K562 (cell line): ENCODE data around the gene TTC28. TPM values are rescaled to one million over a fixed set of nuclear protein-coding genes. Genes with fewer than 3 reads are reported as not detected.

Experiments used
- ATAC-seq: fragments of 200-7000 bp; cut with Tn5 transposase; 3 replicates; pipeline ENCODE4 v1.9.1; 2020; ENCODE audit warnings: moderate library complexity
- BruUV-seq: library from RNA; stranded (reverse); fragments of 400-500 nt; replicated peaks from 2 replicates; lab custom pipeline; 2021; lab: Mats Ljungman, UMichigan
- CTCF ChIA-PET: fragments of 300-600 bp; formaldehyde crosslinking; extraction: SDS; loops from one replicate; lab custom pipeline; 2021; ENCODE audit warnings: low intra/inter-chr PET ratio; lab: Yijun Ruan, JAX
- POLR2A ChIA-PET: fragments of 300-600, 350-650 bp; sonication (Branson Sonifier 250); formaldehyde crosslinking; extraction: SDS; loops from one replicate; lab custom pipeline; 2021; ENCODE audit warnings: antibody characterized with exemption, inconsistent platforms; lab: Yijun Ruan, JAX
- DNase-seq, 4 experiments: peaks; one replicate each; pipeline versions ENCODE4 v3.0.0 to v3.0.0-alpha.2; 2011 to 2018; ENCODE audit warnings: low spot score in 3 of 4, mixed read lengths in 3 of 4; ENCODE audit errors: extremely low read depth in 1 of 4
- FAIRE-seq: peaks from 2 replicates; lab custom pipeline; 2011; peaks lifted over from hg19 to GRCh38; lab: Jason Lieb, UNC
- H2AFZ ChIP-seq: 2 replicates; pipeline ENCODE4 v1.6.0; 2011; ENCODE audit warnings: low read depth, low read length, control low read depth, inconsistent platforms
- H3K27ac ChIP-seq: fragments of 200-600 bp; 3 replicates; pipeline ENCODE4 v1.8.0; 2011; ENCODE audit warnings: low read depth, mild to moderate bottlenecking, control low read depth, inconsistent platforms, low read length, moderate library complexity, mixed read lengths; ENCODE audit errors: extremely low read depth
- H3K27me3 ChIP-seq, 2 experiments: fragments of 300-600 bp in 1 of 2; 2 replicates in 1 of 2; 3 replicates in 1 of 2; pipeline versions ENCODE4 v1.6.0 to v1.8.0; 2011; ENCODE audit warnings: inconsistent platforms in 2 of 2, low read length in 2 of 2, mild to moderate bottlenecking in 1 of 2, mixed read lengths in 1 of 2, moderate library complexity in 1 of 2; ENCODE audit not compliant: control insufficient read depth in 2 of 2, insufficient read depth in 2 of 2
- H3K36me3 ChIP-seq: fragments of 300-600 bp; 3 replicates; pipeline ENCODE4 v1.8.0; 2011; ENCODE audit warnings: mild to moderate bottlenecking, low read length, inconsistent platforms; ENCODE audit not compliant: control insufficient read depth, insufficient read depth
- H3K4me1 ChIP-seq, 2 experiments: fragments of 200-600 bp in 1 of 2; replicated peaks in 1 of 2; 2 replicates in 1 of 2; 3 replicates in 1 of 2; pipeline versions ENCODE4 v1.5.1 to v1.8.0; 2011; ENCODE audit warnings: inconsistent platforms in 2 of 2, low read length in 2 of 2, mild to moderate bottlenecking in 1 of 2, mixed read lengths in 1 of 2, moderate library complexity in 1 of 2; ENCODE audit not compliant: control insufficient read depth in 2 of 2, insufficient read depth in 2 of 2
- H3K4me2 ChIP-seq: 2 replicates; pipeline ENCODE4 v1.6.1; 2011; ENCODE audit warnings: low read length, control low read depth, inconsistent platforms, mixed read lengths; ENCODE audit not compliant: insufficient read depth
- H3K4me3 ChIP-seq: fragments of 200-600 bp; sonication (generic), shearing (Covaris generic); 2 replicates; pipeline ENCODE4 v1.5.1; 2016; ENCODE audit warnings: control low read depth, inconsistent platforms
- H3K79me2 ChIP-seq: fragments of 200-600 bp; 3 replicates; pipeline ENCODE4 v1.8.0; 2011; ENCODE audit warnings: low read length, inconsistent platforms; ENCODE audit not compliant: control insufficient read depth, insufficient read depth
- H3K9ac ChIP-seq, 2 experiments: 2 replicates each; pipeline versions ENCODE4 v1.6.0 to v1.6.1; 2011; ENCODE audit warnings: low read depth in 2 of 2, low read length in 2 of 2, control low read depth in 1 of 2, inconsistent platforms in 1 of 2, mild to moderate bottlenecking in 1 of 2, mixed read lengths in 1 of 2; ENCODE audit not compliant: insufficient read depth in 1 of 2
- H3K9me1 ChIP-seq: one replicate; pipeline ENCODE4 v1.6.0; 2011; ENCODE audit warnings: inconsistent platforms, mild to moderate bottlenecking, low read length, moderate library complexity; ENCODE audit not compliant: control insufficient read depth, insufficient read depth
- H3K9me3 ChIP-seq: replicated peaks from 2 replicates; pipeline ENCODE4 v1.5.1; 2011; ENCODE audit warnings: low read depth, low read length, inconsistent platforms; ENCODE audit not compliant: control insufficient read depth, insufficient read depth
- H4K20me1 ChIP-seq: replicated peaks from 2 replicates; pipeline ENCODE4 v1.6.1; 2011; ENCODE audit warnings: low read length, inconsistent platforms, mixed read lengths; ENCODE audit not compliant: control insufficient read depth, insufficient read depth
- ATF6 ChIP-seq: sonication (generic); formaldehyde crosslinking; IDR thresholded peaks from 2 replicates; pipeline ENCODE4 v1.4.0; 2020; ENCODE audit warnings: mild to moderate bottlenecking, missing genetic modification reagents
- EZH2 ChIP-seq: IDR thresholded peaks from 2 replicates; pipeline ENCODE4 v1.6.1; 2012; ENCODE audit warnings: low read depth, mild to moderate bottlenecking, inconsistent platforms, low read length, borderline replicate concordance
- JUND ChIP-seq, 2 experiments: IDR thresholded peaks; 2 replicates in 1 of 2; 3 replicates in 1 of 2; pipeline ENCODE4 v1.6.1; 2011; ENCODE audit warnings: borderline replicate concordance in 2 of 2, low read depth in 2 of 2, low read length in 2 of 2, improper control_type of control experiment in 1 of 2, missing biosample characterization in 1 of 2, missing genetic modification characterization in 1 of 2, missing genetic modification reagents in 1 of 2
- MITF ChIP-seq: IDR thresholded peaks from 2 replicates; pipeline ENCODE4 v1.6.1; 2014; ENCODE audit warnings: antibody characterized with exemption
- MXI1 ChIP-seq: IDR thresholded peaks from 2 replicates; pipeline ENCODE4 v1.6.1; 2011; ENCODE audit warnings: low read depth, mild to moderate bottlenecking, improper control_type of control experiment, low read length
- NCOA2 ChIP-seq, 2 experiments: fragments of 450-650 bp; IDR thresholded peaks; 2 replicates each; pipeline ENCODE4 v1.6.1; 2018; ENCODE audit warnings: mild to moderate bottlenecking in 2 of 2, moderate library complexity in 1 of 2; ENCODE audit not compliant: partially characterized antibody in 2 of 2
- PCBP1 ChIP-seq: fragments of 200-400 bp; formaldehyde crosslinking; IDR thresholded peaks from 2 replicates; pipeline ENCODE4 v1.6.1; 2018; ENCODE audit warnings: mild to moderate bottlenecking, low read depth, low read length; ENCODE audit not compliant: poor library complexity, severe bottlenecking
- TAL1 ChIP-seq: fragments of 450-650 bp; IDR thresholded peaks from 2 replicates; pipeline ENCODE4 v1.6.1; 2016; ENCODE audit warnings: mild to moderate bottlenecking
- XRCC5 ChIP-seq: fragments of 200-400 bp; formaldehyde crosslinking; IDR thresholded peaks from 2 replicates; pipeline ENCODE4 v1.6.1; 2017; ENCODE audit warnings: low read depth, mild to moderate bottlenecking, low read length
- ZBTB9 ChIP-seq: fragments of 450-650 bp; formaldehyde crosslinking; IDR thresholded peaks from 2 replicates; pipeline ENCODE4 v1.4.0; 2020; ENCODE audit warnings: mild to moderate bottlenecking, moderate library complexity
- ZHX1 ChIP-seq: fragments of 150-350 bp; conservative IDR thresholded peaks from 2 replicates; pipeline ENCODE4 v1.6.1; 2014; ENCODE audit warnings: low read length
- ZNF232 ChIP-seq: sonication (generic); formaldehyde crosslinking; IDR thresholded peaks from 2 replicates; pipeline ENCODE4 v1.8.0; 2022; ENCODE audit warnings: mild to moderate bottlenecking, missing genetic modification reagents
- ZNF274 ChIP-seq: IDR thresholded peaks from 2 replicates; pipeline ENCODE4 v1.6.1; 2011; ENCODE audit warnings: low read depth, mild to moderate bottlenecking, low read length, moderate library complexity, borderline replicate concordance
- WGBS: fragments of 100-300 bp; shearing (Covaris generic); methylation state at CpG from one replicate; pipeline ENCODE4 v1.1.6; 2016; ENCODE audit warnings: low coverage, mixed read lengths; ENCODE audit not compliant: insufficient coverage; ENCODE audit errors: missing lambda C conversion rate; 5-methylcytosine and 5-hydroxymethylcytosine counted together
- in situ Hi-C: fragments of 300-500 bp; cut with MboI; formaldehyde crosslinking; loops from 4 replicates; pipeline ENCODE4 v1.15.0; 2018; ENCODE audit warnings: inconsistent platforms, mixed read lengths
- intact Hi-C: fragments of 100-400 bp; cut with micrococcal nuclease; formaldehyde crosslinking; loops from 2 replicates; pipeline ENCODE4 v1.14.2; 2022
- polyA plus RNA-seq, 8 experiments: library from polyadenylated mRNA; depleted of rRNA in 4 of 8; stranded (reverse) in 5 of 8; unstranded in 3 of 8; fragments of >200 nt; fragmentation: Nextera tagmentation in 2 of 8; fragmentation: Illumina TruSeq in 1 of 8; extraction: Ambion mirVana in 2 of 8; extraction: Trizol in 1 of 8; gene quantifications; 2 replicates each; pipeline versions ENCODE4 v1.2.1 to v1.2.3, GENCODE V29; 2011 to 2014; ENCODE audit warnings: inconsistent platforms in 1 of 8, missing spikeins in 1 of 8
- total RNA-seq, 7 experiments: library from RNA; depleted of rRNA in 6 of 7; stranded (reverse); fragments of >200 nt in 6 of 7; fragmentation: Illumina TruSeq in 2 of 7; extraction: Trizol in 2 of 7; gene quantifications; 2 replicates each; pipeline versions ENCODE4 v1.2.1 to v1.2.3, GENCODE V29; 2011 to 2021; ENCODE audit warnings: low replicate concordance in 1 of 7

The TTC28 gene
- total and polyA plus RNA-seq, 9 of the 15 experiments (the other 6 are each of a cell fraction or from before 2014, with no cell fraction given): 0.22 to 10.7 (median 3.1) TPM

- H3K9me1 ChIP-seq: no peaks in the 10 kb centered on the region
- H3K4me2 ChIP-seq: no peak overlapping the region
- CTCF ChIA-PET: no interaction called here
- H2AFZ ChIP-seq: no peak overlapping the region
- in situ Hi-C loops: no loop called here
- POLR2A ChIA-PET: no interaction called here
- H3K9ac ChIP-seq: no peak overlapping the region
- no peaks in the 10 kb centered on the region for H3K9me3 ChIP-seq
- intact Hi-C loops: no loop called here
- no peaks in the 10 kb centered on the region for H3K36me3 ChIP-seq
- FAIRE-seq (no peak), DNase-seq (no peak), ATAC-seq (no peak)
- 56% methylated on average over 3 of the region's 3 CpGs for WGBS
- H3K27ac ChIP-seq: no peak overlapping the region
- no peaks in the 10 kb centered on the region for H4K20me1 ChIP-seq
- no TSS peak for BruUV-seq
- no peak overlapping the region for H3K4me3 ChIP-seq
- no peaks in the 10 kb centered on the region for H3K4me1 ChIP-seq
- H3K27me3 ChIP-seq: no peaks in the 10 kb centered on the region
- H3K79me2 ChIP-seq: no peaks in the 10 kb centered on the region
- TF ChIP-seq ZHX1 (no peak), EZH2 (no peak), MXI1 (no peak), ATF6 (CRISPR knock-in tag) (no peak), JUND (IDR thresholded peaks at IDR 0.05; ENCODE audit: borderline replicate concordance, low read depth, low read length) (no peak), JUND (tag; IDR thresholded peaks at IDR 0.05; ENCODE audit: borderline replicate concordance, low read depth, low read length) (no peak), ZNF232 (no peak), NCOA2 (IDR thresholded peaks at IDR 0.05; ENCODE audit: partially characterized antibody in 2 of 2) (no peak), XRCC5 (no peak), TAL1 (no peak), ZBTB9 (CRISPR knock-in tag) (no peak), ZNF274 (no peak), MITF (no peak), PCBP1 (no peak)
These were observed 158.2 kb downstream of the TTC28 start for GRCh38 chr22:28521451-28521850.
